GM04504 (cell line): Measurements from ENCODE around the gene DHRS13.
"Not testable (repeated sequence)": the region's sequence is repeated elsewhere in the genome, so short reads cannot be mapped to it uniquely, and the experiment has no call there.

Experiments used
- DNase-seq: peaks from one replicate; pipeline ENCODE4 v3.0.0-alpha.2; 2012; ENCODE audit warnings: low read depth

DHRS13 gene

GRCh38 chr17:28903546-28903841 is 615 bp upstream of the DHRS13 start:
- not testable (repeated sequence) for DNase-seq

- no peak for DNase-seq
Observed at GRCh38 chr17:28901866-28902818, 737 bp downstream of the DHRS13 start.

GRCh38 chr17:28900986-28901726 is 1.7 kb downstream of the DHRS13 start:
- DNase-seq: no peak

GRCh38 chr17:28899212-28899815 is 3.6 kb downstream of the DHRS13 start:
- no peak for DNase-seq

- DNase-seq: no peak
Observed at GRCh38 chr17:28898527-28898955, 4.3 kb downstream of the DHRS13 start.

GRCh38 chr17:28897769-28898526 is 4.9 kb downstream of the DHRS13 start:
- no peak for DNase-seq

GRCh38 chr17:28896884-28897768 is 5.8 kb downstream of the DHRS13 start, which contains the start of gene FLOT2:
Gene FLOT2 (minus strand): TSS chr17:28897733. CDS start chr17:28897574, 159 bp downstream.
- peak; percentile 16 for DNase-seq

GRCh38 chr17:28896491-28896883 is 6.4 kb downstream of the DHRS13 start:
- no peak for DNase-seq

GRCh38 chr17:28895794-28896447 is 7.0 kb downstream of the DHRS13 start:
- no peak for DNase-seq

GRCh38 chr17:28893248-28894183 is 9.4 kb downstream of the DHRS13 start:
- DNase-seq: not testable (repeated sequence)

- no peak for DNase-seq
Observed at GRCh38 chr17:28892024-28892423, 10.9 kb downstream of the DHRS13 start.

GRCh38 chr17:28891201-28891600 is 11.7 kb downstream of the DHRS13 start:
- DNase-seq: no peak

- no peak for DNase-seq
Observed at GRCh38 chr17:28889996-28890395, 12.9 kb downstream of the DHRS13 start.

- DNase-seq: no peak
Observed at GRCh38 chr17:28888832-28889231, 14.0 kb downstream of the DHRS13 start.

GRCh38 chr17:28887871-28888471 is 14.9 kb downstream of the DHRS13 start:
- no peak for DNase-seq

GRCh38 chr17:28885951-28886350 is 16.9 kb downstream of the DHRS13 start:
- DNase-seq: no peak

- DNase-seq: no peak
Observed at GRCh38 chr17:28885363-28885762, 17.5 kb downstream of the DHRS13 start.

- DNase-seq: no peak
Observed at GRCh38 chr17:28883967-28884702, 18.7 kb downstream of the DHRS13 start.
